Karpas-422 (cell line): Measurements from ENCODE around the gene ZNF554. TPM values are rescaled to one million over a fixed set of nuclear protein-coding genes. Genes with fewer than 3 reads are reported as not detected.

ENCODE experiments used
- DNase-seq: peaks from one replicate; pipeline ENCODE4 v3.0.0-alpha.2; 2015
- H2AFZ ChIP-seq: fragments of 200-600 bp; sonication (generic); 2 replicates; pipeline ENCODE4 v1.6.1; 2014; ENCODE audit warnings: antibody characterized with exemption, low read length, mixed read lengths
- H3K27ac ChIP-seq: fragments of 200-600 bp; sonication (generic); 2 replicates; pipeline ENCODE4 v1.5.1; 2014; ENCODE audit warnings: mild to moderate bottlenecking, low read length, moderate library complexity
- H3K27me3 ChIP-seq: fragments of 200-600 bp; sonication (generic); 2 replicates; pipeline ENCODE4 v1.6.1; 2014; ENCODE audit warnings: low read length, mixed read lengths
- H3K36me3 ChIP-seq: fragments of 200-600 bp; sonication (generic); 2 replicates; pipeline ENCODE4 v1.6.1; 2014; ENCODE audit warnings: low read length, mixed read lengths; ENCODE audit not compliant: insufficient read depth
- H3K4me1 ChIP-seq: fragments of 200-600 bp; sonication (generic); 2 replicates; pipeline ENCODE4 v1.6.1; 2014; ENCODE audit warnings: mild to moderate bottlenecking, low read length, mixed read lengths
- H3K4me2 ChIP-seq: fragments of 200-600 bp; sonication (generic); 2 replicates; pipeline ENCODE4 v1.6.1; 2014; ENCODE audit warnings: low read length, low read depth, mild to moderate bottlenecking; ENCODE audit not compliant: poor library complexity, severe bottlenecking
- H3K4me3 ChIP-seq: fragments of 200-600 bp; sonication (generic); 2 replicates; pipeline ENCODE4 v1.5.1; 2014; ENCODE audit warnings: mild to moderate bottlenecking, antibody characterized with exemption, low read length, mixed read lengths
- H3K79me2 ChIP-seq: fragments of 200-600 bp; sonication (generic); 2 replicates; pipeline ENCODE4 v1.6.1; 2014; ENCODE audit warnings: mild to moderate bottlenecking, low read length, mixed read lengths
- H3K9ac ChIP-seq: fragments of 200-600 bp; sonication (generic); 2 replicates; pipeline ENCODE4 v1.6.0; 2014; ENCODE audit warnings: low read length
- H3K9me2 ChIP-seq: fragments of 200-600 bp; sonication (generic), shearing (Covaris generic); replicated peaks from 2 replicates; pipeline ENCODE4 v1.6.0; 2014; ENCODE audit warnings: mild to moderate bottlenecking, low read length, moderate library complexity; ENCODE audit not compliant: insufficient read depth
- H3K9me3 ChIP-seq: fragments of 300-700, 200-600 bp; sonication (generic); 2 replicates; pipeline ENCODE4 v1.6.1; 2014; ENCODE audit warnings: low read length, mixed read lengths
- H4K20me1 ChIP-seq: fragments of 200-600 bp; sonication (generic); 2 replicates; pipeline ENCODE4 v1.6.1; 2014; ENCODE audit warnings: mild to moderate bottlenecking, antibody characterized with exemption, low read length, low read depth; ENCODE audit not compliant: insufficient read depth
- total RNA-seq: library from RNA; depleted of rRNA; stranded (reverse); fragments of >200 nt; shearing (Covaris generic); gene quantifications from 2 replicates; pipeline ENCODE4 v1.2.3, GENCODE V29; 2014; ENCODE audit warnings: low replicate concordance

The ZNF554 gene
- total RNA-seq, 1 experiment from 2014 or later = 2.6 TPM

- Histone ChIP-seq H4K20me1 (peaks cover 8% of the 10 kb centered on the region; the same call in 1 of the 2 replicates), H3K9me2 (no peaks in the 10 kb centered on the region), H3K4me1 (no peaks in the 10 kb centered on the region), H3K4me2 (no peak overlapping the region), H3K4me3 (no peak overlapping the region), H2AFZ (no peak overlapping the region), H3K36me3 (peaks cover 17% of the 10 kb centered on the region), H3K27ac (no peak overlapping the region), H3K27me3 (no peaks in the 10 kb centered on the region), H3K9ac (no peak overlapping the region), H3K9me3 (no peaks in the 10 kb centered on the region), H3K79me2 (peaks cover 11% of the 10 kb centered on the region; the same call in 1 of the 2 replicates)
- DNase-seq = no peak
These were observed 19.2 kb upstream of the ZNF554 start for GRCh38 chr19:2800506-2800905.

DNA sequence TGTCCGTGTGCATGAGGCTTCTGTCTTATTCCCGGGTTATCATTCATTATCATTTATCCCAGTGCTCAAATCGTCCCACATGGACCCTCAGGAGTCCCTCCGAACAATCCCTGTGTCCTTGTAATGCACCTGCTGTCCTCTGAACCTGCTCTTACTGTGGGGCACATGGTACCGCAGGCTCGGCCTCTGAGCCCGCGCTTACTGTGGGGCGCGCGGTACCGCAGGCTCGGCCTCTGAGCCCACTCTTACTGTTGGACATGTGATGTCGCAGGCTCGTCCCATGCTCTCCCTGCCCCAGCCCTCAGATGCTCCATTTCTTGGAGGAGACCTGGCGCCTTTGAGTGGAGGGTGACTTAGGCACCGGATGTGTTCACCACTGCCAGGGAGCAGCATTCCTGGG lies 16.8 kb upstream of the ZNF554 start:
- Histone ChIP-seq H3K36me3 (peaks cover 14% of the 10 kb centered on the region), H3K9me3 (no peaks in the 10 kb centered on the region), H3K4me1 (no peaks in the 10 kb centered on the region), H3K4me3 (no peak overlapping the region), H4K20me1 (peaks cover 8% of the 10 kb centered on the region; the same call in 1 of the 2 replicates), H3K27me3 (no peaks in the 10 kb centered on the region), H3K4me2 (no peak overlapping the region), H2AFZ (no peak overlapping the region), H3K79me2 (peaks cover 11% of the 10 kb centered on the region; the same call in 1 of the 2 replicates), H3K27ac (no peak overlapping the region), H3K9ac (no peak overlapping the region), H3K9me2 (no peaks in the 10 kb centered on the region)
- no peak for DNase-seq

DNA sequence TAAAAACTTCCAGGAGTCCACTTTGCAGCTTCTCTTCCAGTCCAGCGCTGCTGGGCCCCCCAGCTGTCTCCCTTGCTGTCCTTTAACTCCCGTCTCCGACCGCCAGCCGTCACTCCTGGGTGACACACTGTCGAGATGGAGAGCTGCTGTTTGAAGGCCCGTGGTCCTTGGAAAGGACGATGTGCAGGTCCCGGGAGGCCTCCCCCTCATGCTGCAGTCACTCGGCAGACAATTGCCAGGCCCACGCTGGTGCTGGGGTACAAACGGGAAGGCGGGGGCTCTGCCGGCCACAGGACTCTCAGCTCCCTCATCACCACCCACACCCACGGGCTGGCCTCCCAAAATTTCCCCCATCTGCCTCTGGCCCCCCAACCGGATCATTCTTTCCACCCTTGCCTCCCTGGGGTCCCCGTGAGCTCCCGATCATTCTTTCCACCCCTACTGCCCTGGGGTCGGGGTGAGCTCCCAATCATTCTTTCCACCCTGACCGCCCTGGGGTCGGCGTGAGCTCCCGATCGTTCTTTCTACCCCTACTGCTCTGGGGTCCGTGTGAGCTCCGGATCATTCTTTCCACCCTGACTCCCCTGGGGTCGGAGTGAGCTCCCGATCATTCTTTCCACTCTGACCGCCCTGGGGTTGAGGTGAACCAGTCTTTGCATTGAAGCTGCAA lies 16.0 kb upstream of the ZNF554 start:
- H3K4me3 ChIP-seq = no peak overlapping the region
- H3K4me2 ChIP-seq = no peak overlapping the region
- peaks cover 11% of the 10 kb centered on the region; the same call in 1 of the 2 replicates for H3K79me2 ChIP-seq
- H3K4me1 ChIP-seq = no peaks in the 10 kb centered on the region
- H3K27me3 ChIP-seq = no peaks in the 10 kb centered on the region
- no peak for DNase-seq
- no peaks in the 10 kb centered on the region for H3K9me2 ChIP-seq
- H3K36me3 ChIP-seq = peaks cover 14% of the 10 kb centered on the region
- no peak overlapping the region for H3K27ac ChIP-seq
- H3K9ac ChIP-seq = no peak overlapping the region
- no peaks in the 10 kb centered on the region for H3K9me3 ChIP-seq
- H4K20me1 ChIP-seq = peaks cover 8% of the 10 kb centered on the region; the same call in 1 of the 2 replicates
- H2AFZ ChIP-seq = no peak overlapping the region

DNA sequence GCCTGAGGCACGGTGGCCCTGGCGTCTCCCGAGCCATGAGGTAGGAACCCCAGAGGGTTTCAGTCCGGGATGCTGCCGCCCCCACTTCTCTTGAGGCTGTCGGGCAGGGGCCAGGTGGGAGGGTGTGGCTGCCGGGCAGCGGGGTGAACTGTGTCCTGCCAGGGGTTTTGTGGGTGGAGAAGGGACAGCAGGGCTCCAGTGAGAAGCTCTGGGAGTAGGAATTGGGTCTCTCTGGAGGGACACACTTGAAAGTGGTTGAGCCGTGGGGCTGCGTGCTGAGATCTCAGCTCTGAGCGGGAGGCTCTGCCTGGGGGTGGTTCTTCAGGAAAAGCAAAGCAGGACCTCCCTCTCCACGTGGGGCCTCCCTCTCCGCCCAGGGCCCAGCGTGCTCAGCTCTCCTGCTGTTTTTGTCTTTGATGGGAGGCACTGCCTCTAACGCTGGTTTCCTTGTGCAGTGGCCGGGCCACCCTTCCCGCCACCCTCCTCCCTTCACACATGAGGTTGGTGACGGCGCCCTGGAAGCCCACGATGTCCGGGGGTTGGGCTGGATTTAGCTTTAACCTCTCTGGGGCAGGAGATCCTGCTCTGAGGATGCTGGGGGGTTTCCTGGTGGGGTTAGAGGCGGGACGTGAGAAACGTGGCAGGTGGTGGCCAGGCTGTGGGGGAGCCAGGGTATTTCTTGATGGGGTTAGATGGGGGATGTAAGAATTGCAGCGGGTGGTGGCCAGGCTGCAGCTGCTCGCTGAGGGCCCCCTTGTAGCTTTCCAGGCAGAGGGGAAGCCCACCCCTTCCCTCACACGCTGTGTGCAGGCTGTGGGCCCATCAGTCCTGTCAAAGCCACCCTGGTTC lies 15.3 kb upstream of the ZNF554 start:
- Histone ChIP-seq H3K4me2 (no peak overlapping the region), H3K9ac (no peak overlapping the region), H2AFZ (no peak overlapping the region), H3K4me1 (no peaks in the 10 kb centered on the region), H3K79me2 (peaks cover 11% of the 10 kb centered on the region; the same call in 1 of the 2 replicates), H3K27me3 (no peaks in the 10 kb centered on the region), H4K20me1 (peaks cover 8% of the 10 kb centered on the region; the same call in 1 of the 2 replicates), H3K4me3 (no peak overlapping the region), H3K9me2 (no peaks in the 10 kb centered on the region), H3K9me3 (no peaks in the 10 kb centered on the region), H3K36me3 (peaks cover 15% of the 10 kb centered on the region), H3K27ac (no peak overlapping the region)
- no peak for DNase-seq

GRCh38 chr19:2805261-2805900 lies 14.3 kb upstream of the ZNF554 start:
- peaks cover 17% of the 10 kb centered on the region; the same call in 1 of the 2 replicates for H3K36me3 ChIP-seq
- H3K4me2 ChIP-seq = no peak overlapping the region
- H3K9me2 ChIP-seq = no peaks in the 10 kb centered on the region
- no peak overlapping the region for H3K4me3 ChIP-seq
- no peaks in the 10 kb centered on the region for H3K27me3 ChIP-seq
- no peaks in the 10 kb centered on the region for H3K4me1 ChIP-seq
- peaks cover 8% of the 10 kb centered on the region; the same call in 1 of the 2 replicates for H4K20me1 ChIP-seq
- peaks cover 11% of the 10 kb centered on the region; the same call in 1 of the 2 replicates for H3K79me2 ChIP-seq
- no peak overlapping the region for H3K27ac ChIP-seq
- H3K9me3 ChIP-seq = no peaks in the 10 kb centered on the region
- H3K9ac ChIP-seq = no peak overlapping the region
- H2AFZ ChIP-seq = no peak overlapping the region
- no peak for DNase-seq

- no peak overlapping the region for H2AFZ ChIP-seq
- no peak for DNase-seq
- H3K9ac ChIP-seq = no peak overlapping the region
- H3K36me3 ChIP-seq = peaks cover 10% of the 10 kb centered on the region; the same call in 1 of the 2 replicates
- H3K9me2 ChIP-seq = no peaks in the 10 kb centered on the region
- no peaks in the 10 kb centered on the region for H3K9me3 ChIP-seq
- no peak overlapping the region for H3K4me3 ChIP-seq
- no peaks in the 10 kb centered on the region for H3K27me3 ChIP-seq
- peaks cover 11% of the 10 kb centered on the region; the same call in 1 of the 2 replicates for H3K79me2 ChIP-seq
- no peak overlapping the region for H3K27ac ChIP-seq
- H3K4me1 ChIP-seq = no peaks in the 10 kb centered on the region
- no peak overlapping the region for H3K4me2 ChIP-seq
- H4K20me1 ChIP-seq = peaks cover 8% of the 10 kb centered on the region; the same call in 1 of the 2 replicates
These were observed 13.5 kb upstream of the ZNF554 start for GRCh38 chr19:2805991-2806649.

- Histone ChIP-seq H3K4me2 (no peak overlapping the region), H3K27ac (no peak overlapping the region), H3K4me3 (no peak overlapping the region), H3K9me2 (no peaks in the 10 kb centered on the region), H3K4me1 (no peaks in the 10 kb centered on the region), H2AFZ (no peak overlapping the region), H4K20me1 (0 out of 2 replicates have a peak, but pooled peaks cover 8% of the 10 kb centered on the region), H3K9me3 (no peaks in the 10 kb centered on the region), H3K27me3 (no peaks in the 10 kb centered on the region), H3K36me3 (peaks cover 7% of the 10 kb centered on the region; the same call in 1 of the 2 replicates), H3K9ac (no peak overlapping the region), H3K79me2 (peaks cover 8% of the 10 kb centered on the region; the same call in 1 of the 2 replicates)
- DNase-seq = no peak
These were observed 12.8 kb upstream of the ZNF554 start for GRCh38 chr19:2806736-2807378.
